Right lobe of liver (tissue), 6 donors: ENCODE results near the gene NPAS2. TPM values are rescaled to one million over a fixed set of nuclear protein-coding genes. Genes with fewer than 3 reads are reported as not detected.
A peak's percentile ranks its signal among the peaks of the same experiment; 100 is the strongest.

ENCODE experiments used
- ATAC-seq, 4 donors: fragments of 200-7000 bp; cut with Tn5 transposase; one replicate each; pipeline ENCODE4 v1.9.1; 2020; ENCODE audit warnings: mild to moderate bottlenecking in 4 of 4, moderate library complexity in 4 of 4
- DNase-seq, 3 donors: peaks; one replicate each; pipeline ENCODE4 v3.0.0-alpha.2; 2020
- H3K27ac ChIP-seq, 3 donors: fragments of 200-600 bp; one replicate each; pipeline ENCODE4 v1.8.0; 2022
- H3K27me3 ChIP-seq, 2 donors: fragments of 200-600 bp; one replicate each; pipeline ENCODE4 v1.8.0; 2022
- H3K36me3 ChIP-seq, 4 donors: fragments of 200-600 bp; sonication (generic) in 1 of 4; one replicate each; pipeline versions ENCODE4 v1.5.1 to v1.8.0; 2017 to 2022; ENCODE audit warnings: control low read depth in 1 of 4
- H3K4me1 ChIP-seq, 4 donors: fragments of 200-600 bp; sonication (generic) in 1 of 4; one replicate each; pipeline versions ENCODE4 v1.5.1 to v1.8.0; 2017 to 2022; ENCODE audit warnings: control low read depth in 1 of 4
- H3K4me3 ChIP-seq, 3 donors: fragments of 200-600 bp; one replicate each; pipeline ENCODE4 v1.8.0; 2022
- H3K9me3 ChIP-seq, 4 donors: fragments of 200-600 bp; sonication (generic) in 1 of 4; one replicate each; pipeline versions ENCODE4 v1.5.1 to v1.8.0; 2017 to 2022; ENCODE audit warnings: control low read depth in 1 of 4
- CTCF ChIP-seq, 4 donors: fragments of 200-600 bp in 3 of 4; fragments of 450-650 bp in 1 of 4; IDR thresholded peaks; one replicate each; pipeline versions ENCODE4 v1.5.1 to v1.8.0; 2016 to 2022; ENCODE audit warnings: antibody characterized with exemption in 4 of 4, mild to moderate bottlenecking in 2 of 4
- POLR2A ChIP-seq: fragments of 450-650 bp; IDR thresholded peaks from one replicate; pipeline ENCODE4 v1.6.1; 2017; ENCODE audit warnings: antibody characterized with exemption, mild to moderate bottlenecking
- WGBS: methylation state at CpG from one replicate; pipeline ENCODE4 v1.1.6; 2018; ENCODE audit warnings: low coverage, low lambda C conversion rate; ENCODE audit not compliant: insufficient coverage; ENCODE audit errors: missing lambda C conversion rate; 5-methylcytosine and 5-hydroxymethylcytosine counted together
- intact Hi-C, 2 donors: fragments of 100-400 bp; cut with DNase I; formaldehyde crosslinking; loops; one replicate each; pipeline versions ENCODE4 v1.11.2 to v1.14.1; 2022
- total RNA-seq, 6 experiments: library from RNA; depleted of rRNA in 2 of 6; stranded (reverse); fragments of >200 nt in 2 of 6; fragmentation: NEBNext Ultra II Directional in 3 of 6; extraction: Animal tissue kit (Norgen Biotek cat#: 25700) in 3 of 6; gene quantifications; one replicate each; pipeline versions ENCODE4 v1.1.0 to v1.2.4, GENCODE V29; 2016 to 2023
- donor health status: DM: no; HTN: yes; CAD: no.
- donor health status: DM: no; HTN: no; CAD: no.
- donor health status: DM: no; HTN: no; CAD: no.
- donor health status: DM: no; HTN: yes; CAD: no.
- donor health status: DM: no; HTN: yes; CAD: no.

Gene NPAS2
- total RNA-seq, 6 experiments from 2014 or later = 8.8 to 33.3 (median 24.5) TPM

- no peaks in the 10 kb centered on the region for H3K36me3 ChIP-seq
- no peak for ATAC-seq
- intact Hi-C loops = loop anchor here in 1 of 2 donors (10.0 kb wide), 1 partner anchor 58 kb away; no protein-coding TSS in a partner anchor
- no peaks in the 10 kb centered on the region for H3K27me3 ChIP-seq
- TF ChIP-seq POLR2A = no peak
- TF ChIP-seq CTCF (IDR thresholded peaks at IDR 0.05) = no peak
- no peaks in the 10 kb centered on the region for H3K9me3 ChIP-seq
- DNase-seq = no peak
- H3K4me3 ChIP-seq = no peak overlapping the region
- no peak overlapping the region for H3K27ac ChIP-seq
- WGBS = 55% methylated on average over 2 of the region's 2 CpGs
- peaks cover 0 to 52% (median 5%) of the 10 kb centered on the region in 4 donors for H3K4me1 ChIP-seq
Observed at GRCh38 chr2:100826494-100826893, 6.6 kb downstream of the NPAS2 start.

GRCh38 chr2:100831158-100831750, 11.3 kb downstream of the NPAS2 start:
- no peaks in the 10 kb centered on the region for H3K9me3 ChIP-seq
- TF ChIP-seq POLR2A = no peak
- no peak for TF ChIP-seq CTCF (IDR thresholded peaks at IDR 0.05)
- H3K36me3 ChIP-seq = no peaks in the 10 kb centered on the region
- WGBS = 57% methylated on average over 9 of the region's 9 CpGs
- DNase-seq (no peak), ATAC-seq (no peak)
- intact Hi-C loops = no loop called here
- peaks cover 0 to 38% (median 11%) of the 10 kb centered on the region in 4 donors for H3K4me1 ChIP-seq
- no peak overlapping the region for H3K27ac ChIP-seq
- H3K27me3 ChIP-seq = no peaks in the 10 kb centered on the region
- H3K4me3 ChIP-seq = no peak overlapping the region

GRCh38 chr2:100831831-100832230, 11.9 kb downstream of the NPAS2 start:
- Histone ChIP-seq H3K4me1 (peaks cover 0 to 34% (median 11%) of the 10 kb centered on the region in 4 donors), H3K9me3 (no peaks in the 10 kb centered on the region), H3K27me3 (no peaks in the 10 kb centered on the region), H3K27ac (no peak overlapping the region), H3K36me3 (no peaks in the 10 kb centered on the region), H3K4me3 (no peak overlapping the region)
- TF ChIP-seq POLR2A (no peak), CTCF (IDR thresholded peaks at IDR 0.05) (no peak)
- intact Hi-C loops = no loop called here
- ATAC-seq (no peak), DNase-seq (no peak)
- WGBS = 95% methylated on average over 4 of the region's 4 CpGs

GRCh38 chr2:100832885-100833284, 12.9 kb downstream of the NPAS2 start:
- peak; percentile 69 to 87 (median 74) for ATAC-seq
- no peak for DNase-seq
- no peaks in the 10 kb centered on the region for H3K9me3 ChIP-seq
- peaks cover 0 to 34% (median 11%) of the 10 kb centered on the region in 4 donors for H3K4me1 ChIP-seq
- intact Hi-C loops = no loop called here
- WGBS = 30% methylated on average over 9 of the region's 9 CpGs
- H3K36me3 ChIP-seq = no peaks in the 10 kb centered on the region
- H3K4me3 ChIP-seq = no peak overlapping the region
- H3K27ac ChIP-seq = peak overlapping the region in 2 of 3 donors; percentile 20 to 35
- H3K27me3 ChIP-seq = no peaks in the 10 kb centered on the region
- TF ChIP-seq CTCF (IDR thresholded peaks at IDR 0.05) = no peak
- TF ChIP-seq POLR2A = no peak
